GM18517 (cell line): Measurements from ENCODE around the gene C19orf85.

Experiments
- ATAC-seq: cut with Tn5 transposase; IDR thresholded peaks from one replicate; pipeline ENCODE4 v1.9.1; 2021; ENCODE audit warnings: mild to moderate bottlenecking, moderate library complexity; ENCODE audit not compliant: unreplicated experiment

Gene C19orf85

GRCh38 chr19:55489711-55490477 is 25.3 kb upstream of the C19orf85 start:
- no peak for ATAC-seq

- no peak for ATAC-seq
Measured at GRCh38 chr19:55488986-55489710, 24.6 kb upstream of the C19orf85 start.

GRCh38 chr19:55487924-55488687 is 23.6 kb upstream of the C19orf85 start, which contains the start of gene SSC5D:
TSS of gene SSC5D (plus strand) at chr19:55488436. CDS start at chr19:55488590, 154 bp downstream.
- no peak for ATAC-seq

DNA sequence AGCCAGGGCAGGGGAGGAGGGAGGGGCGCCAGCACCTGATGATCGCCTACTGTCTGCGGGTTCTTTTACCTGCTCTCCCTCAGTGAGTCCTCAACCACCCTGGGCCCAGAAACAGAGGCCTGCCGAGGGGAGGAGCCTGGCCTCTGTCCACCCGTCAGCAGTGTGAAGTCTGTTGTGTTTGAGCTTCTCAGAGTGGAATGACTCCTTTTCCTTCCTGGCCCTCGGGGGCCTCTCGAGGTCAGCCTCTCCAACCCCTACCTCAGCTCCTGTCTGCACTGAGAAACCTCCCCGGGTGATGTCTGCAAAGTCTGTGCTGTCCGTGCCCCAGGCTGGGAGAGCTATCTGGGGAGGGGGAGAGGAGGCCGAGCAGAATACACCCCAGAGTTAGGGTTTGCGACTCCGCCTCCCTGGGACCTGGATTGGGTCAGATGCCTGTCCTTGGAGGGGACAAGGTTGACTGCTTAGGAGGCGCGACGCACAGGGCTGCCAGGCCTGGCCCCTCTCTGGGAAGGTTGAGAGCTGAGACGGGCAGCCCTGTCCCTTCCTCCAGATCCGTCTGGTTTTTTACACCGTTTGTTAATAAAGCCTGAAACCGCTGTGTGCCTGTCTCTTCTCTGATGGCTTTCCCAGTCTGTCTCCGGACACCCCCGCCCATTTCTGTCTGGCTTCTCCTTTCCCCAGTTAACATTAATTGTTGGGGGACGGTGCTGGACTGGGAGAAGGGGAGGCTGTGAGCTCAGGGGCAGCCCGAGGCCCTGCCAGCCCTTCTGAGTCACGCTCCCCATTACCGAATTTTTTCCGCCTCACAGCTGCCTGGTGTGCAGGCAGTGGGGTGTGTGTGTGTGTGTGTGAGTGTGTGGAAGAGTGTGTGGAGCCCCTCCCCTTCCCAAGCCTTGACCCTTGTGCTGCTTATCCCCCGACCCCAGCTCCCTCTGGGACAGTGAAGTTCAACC is 22.7 kb upstream of the C19orf85 start:
- no peak for ATAC-seq

GRCh38 chr19:55486043-55486970 is 21.8 kb upstream of the C19orf85 start:
- ATAC-seq: no peak

DNA sequence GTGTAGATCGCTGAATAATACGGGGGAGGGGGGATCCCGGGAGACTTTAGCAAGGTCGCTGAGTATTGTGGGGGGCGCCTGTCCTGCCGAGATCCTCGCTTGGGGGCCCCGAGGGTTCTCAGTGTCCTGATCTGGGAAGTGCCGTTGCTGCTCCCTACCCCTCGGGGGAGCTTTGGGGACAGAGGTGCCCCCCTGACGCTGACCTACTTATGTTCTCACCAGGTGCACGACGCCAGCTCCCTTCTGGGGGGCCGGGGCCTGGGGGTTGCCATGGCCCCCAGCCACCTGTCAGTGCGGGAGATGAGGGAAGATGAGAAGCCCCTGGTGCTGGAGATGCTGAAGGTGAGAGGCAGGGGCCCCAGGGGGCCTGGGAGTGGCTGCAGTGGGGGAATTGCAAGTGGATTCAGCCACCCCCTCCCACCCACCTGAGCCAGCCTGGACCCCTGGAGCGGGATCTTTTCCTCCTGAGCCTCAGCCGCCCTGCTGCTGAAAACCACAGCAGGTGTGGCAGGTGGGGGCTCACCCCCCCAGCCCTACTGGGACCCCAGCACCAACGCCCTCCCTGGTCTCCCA is 21.0 kb upstream of the C19orf85 start:
- no peak for ATAC-seq

DNA sequence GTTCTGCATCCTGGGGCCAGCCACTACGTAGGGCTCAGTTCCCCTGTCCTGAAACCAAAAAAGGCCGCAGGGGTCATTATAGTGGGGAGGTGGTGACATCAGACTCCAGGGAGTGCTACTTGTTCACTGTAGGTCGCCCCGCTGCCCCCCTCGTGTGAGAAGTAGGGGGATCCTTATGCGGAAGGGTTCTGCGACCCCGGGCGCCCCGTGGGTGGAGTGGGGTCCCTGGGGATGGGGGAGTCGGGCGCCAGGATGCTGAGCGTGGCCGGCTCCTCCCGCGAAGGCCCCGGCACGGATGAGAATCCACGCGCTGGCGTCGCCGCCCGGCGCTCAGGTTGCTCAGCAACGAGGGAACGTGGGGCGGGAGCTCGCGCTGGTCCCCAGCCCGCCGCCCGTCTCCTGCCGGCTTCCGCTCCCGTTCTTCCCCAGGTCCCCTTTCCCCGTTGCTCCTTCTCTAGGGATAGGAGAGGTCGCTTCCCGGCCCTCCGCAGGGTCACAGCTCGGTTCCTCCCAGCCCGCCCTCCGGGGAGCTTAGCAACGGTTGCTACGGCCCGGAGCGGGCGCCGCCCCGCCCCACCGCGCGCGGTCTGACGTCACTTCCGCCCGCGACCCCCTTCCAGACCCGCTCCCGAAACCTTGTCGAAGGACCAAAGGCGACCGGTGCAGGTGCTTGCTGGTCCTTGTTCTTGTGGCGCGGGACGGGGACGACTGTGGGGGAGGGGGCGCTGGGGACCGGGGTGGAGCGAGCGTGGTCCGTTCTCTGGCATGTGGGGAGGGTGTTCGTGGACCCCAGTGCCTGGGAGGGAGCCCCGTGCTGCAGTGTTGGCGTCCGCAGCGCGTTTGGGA is 20.3 kb upstream of the C19orf85 start, which contains the start of gene NAT14:
NAT14 (plus strand) TSS at position 596 of the 846 bp plus-strand sequence. CDS start 521 bp downstream, outside the sequence.
- no peak for ATAC-seq

DNA sequence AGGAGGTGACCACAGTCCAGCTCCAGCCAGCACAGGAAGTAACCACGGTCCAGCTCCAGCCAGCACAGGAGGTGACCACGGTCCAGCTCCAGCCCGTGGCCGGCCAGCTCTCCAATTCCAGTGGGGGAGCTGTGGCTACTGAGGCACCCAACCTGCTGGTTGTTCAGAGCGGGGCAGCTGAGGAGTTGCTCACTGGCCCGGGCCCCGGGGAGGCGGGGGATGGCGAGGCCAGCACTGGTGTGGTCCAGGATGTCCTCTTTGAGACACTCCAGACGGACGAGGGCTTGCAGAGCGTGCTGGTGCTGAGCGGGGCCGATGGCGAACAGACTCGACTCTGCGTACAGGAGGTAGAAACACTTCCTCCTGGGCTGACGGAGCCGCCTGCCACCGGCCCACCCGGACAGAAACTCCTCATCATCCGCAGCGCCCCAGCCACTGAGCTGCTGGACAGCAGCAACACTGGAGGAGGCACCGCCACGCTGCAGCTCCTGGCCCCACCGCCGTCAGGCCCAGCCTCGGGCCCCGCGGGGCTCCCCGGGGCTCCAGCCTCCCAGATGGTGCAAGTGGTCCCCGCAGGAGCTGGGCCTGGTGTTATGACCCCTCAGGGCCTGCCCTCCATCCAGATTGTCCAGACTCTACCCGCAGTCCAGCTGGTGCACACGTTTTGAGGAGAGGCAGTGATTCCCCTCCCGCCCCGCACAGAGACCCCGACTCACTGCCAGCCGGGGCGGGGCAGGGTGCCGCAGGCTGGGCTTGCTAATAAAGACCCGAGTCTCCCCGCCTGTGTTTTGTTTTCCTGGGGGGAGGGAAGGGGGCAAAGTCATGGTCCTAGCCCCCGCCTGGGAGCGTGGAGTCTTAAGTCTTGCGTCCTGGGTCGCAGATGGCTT is 19.4 kb upstream of the C19orf85 start:
- no peak for ATAC-seq

DNA sequence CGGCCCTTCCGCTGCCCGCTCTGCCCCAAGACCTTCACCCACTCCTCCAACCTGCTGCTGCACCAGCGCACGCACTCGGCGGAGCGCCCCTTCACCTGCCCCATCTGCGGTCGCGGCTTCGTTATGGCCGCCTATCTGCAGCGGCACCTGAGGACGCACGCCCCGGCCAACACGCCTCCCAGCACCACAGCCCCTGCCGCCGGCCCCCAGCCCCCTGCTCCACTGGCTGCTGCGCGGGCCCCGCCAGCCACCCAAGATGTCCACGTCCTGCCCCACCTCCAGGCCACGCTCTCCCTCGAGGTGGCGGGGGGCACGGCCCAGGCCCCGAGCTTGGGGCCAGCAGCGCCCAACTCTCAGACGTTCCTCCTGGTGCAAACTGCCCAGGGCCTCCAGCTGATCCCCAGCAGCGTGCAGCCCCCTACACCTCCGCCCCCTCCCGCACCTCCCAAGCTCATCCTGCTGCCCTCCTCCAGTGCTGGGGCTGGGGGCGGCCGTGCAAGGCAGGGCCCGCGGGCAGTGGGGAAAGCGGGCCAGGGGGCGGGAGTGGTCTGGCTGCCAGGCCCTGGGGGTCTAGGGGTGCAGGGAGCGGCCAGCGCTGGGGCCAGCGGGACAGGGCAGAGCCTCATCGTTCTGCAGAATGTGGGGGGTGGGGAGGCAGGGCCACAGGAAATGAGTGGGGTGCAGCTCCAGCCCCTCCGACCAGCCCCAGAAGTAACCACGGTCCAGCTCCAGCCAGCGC is 18.6 kb upstream of the C19orf85 start:
- ATAC-seq: no peak

- no peak for ATAC-seq
Measured at GRCh38 chr19:55482156-55482961, 17.8 kb upstream of the C19orf85 start.

- no peak for ATAC-seq
Measured at GRCh38 chr19:55481794-55482155, 17.2 kb upstream of the C19orf85 start.

GRCh38 chr19:55481148-55481793 is 16.7 kb upstream of the C19orf85 start:
- ATAC-seq: no peak

GRCh38 chr19:55479451-55480230 is 15.1 kb upstream of the C19orf85 start:
- no peak for ATAC-seq

GRCh38 chr19:55479045-55479444 is 14.5 kb upstream of the C19orf85 start:
- no peak for ATAC-seq
